ENCODE data around the gene SH2D2A.

GRCh38 chr1:156853761-156854160 is 37.1 kb upstream of the SH2D2A start:
- TF ChIP-seq GATA3 (IDR thresholded peaks at IDR 0.05; ENCODE audit: low read depth, low read length) (no peak), GATA2 (IDR thresholded peaks at IDR 0.05; ENCODE audit: low read depth, low read length) (no peak)
